ENCODE measurements around the gene BNIP3. TPM values are rescaled to one million over a fixed set of nuclear protein-coding genes. Genes with fewer than 3 reads are reported as not detected.

The BNIP3 gene
- total RNA-seq: 100 to 1,000 TPM in 1 of 6 donors, 10 to 100 TPM in 5; 34.6 to 114 (median 51.9) TPM

GRCh38 chr10:131981429-131982184, at the start of gene BNIP3:
BNIP3 (minus strand) TSS chr10:131981923; CDS start chr10:131981806, 117 bp downstream.
- ATAC-seq (ENCODE audit: low FRiP score in 2 of 2): peak; percentile 92 to 97
- 0 to 1% methylated on average over 12 to 37 of the region's 100 CpGs for WGBS, 2 donors

DNA sequence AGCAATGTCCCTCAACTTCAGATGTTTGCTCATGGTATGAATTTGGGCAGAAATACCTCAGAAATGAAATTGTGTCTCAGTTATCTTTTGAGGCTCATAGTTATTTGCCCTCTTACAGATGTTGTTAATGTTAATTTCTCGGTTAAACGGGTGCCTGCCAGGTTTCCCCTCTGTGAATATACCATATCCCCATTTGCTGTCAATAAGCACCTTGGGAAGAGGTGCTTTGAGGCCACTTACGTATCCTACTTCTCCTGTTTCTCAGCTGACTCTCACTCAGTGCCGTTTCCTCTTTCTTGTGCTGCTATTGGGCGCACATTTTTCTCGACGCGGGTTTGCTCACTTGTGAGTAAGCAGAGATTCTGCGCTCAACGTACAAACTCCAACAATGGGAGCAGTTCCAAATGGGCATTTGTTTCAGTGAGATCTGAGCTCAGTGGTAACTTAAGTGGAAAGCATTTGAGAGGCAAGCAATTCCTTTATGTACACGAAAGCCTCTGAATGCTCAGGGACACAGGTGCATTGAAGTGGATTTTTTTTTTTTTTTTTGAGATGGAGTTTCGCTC, 49.3 kb upstream of the BNIP3 start:
- ATAC-seq (ENCODE audit: low FRiP score in 2 of 2) (no peak), DNase-seq (no peak)
- peaks cover under 1 to 2% (median 1%) of the 10 kb centered on the region in 4 donors for H3K4me1 ChIP-seq
- no peaks in the 10 kb centered on the region for H3K36me3 ChIP-seq
- H3K27me3 ChIP-seq: peaks cover 0 to 7% (median 3%) of the 10 kb centered on the region in 4 donors
- WGBS, 2 donors: 65 to 66% methylated on average over 12 of the region's 12 CpGs
- H3K27ac ChIP-seq: no peak overlapping the region
- TF ChIP-seq POLR2AphosphoS5 (IDR thresholded peaks at IDR 0.05): no peak
- TF ChIP-seq EP300 (IDR thresholded peaks at IDR 0.05): no peak
- TF ChIP-seq POLR2A (IDR thresholded peaks at IDR 0.05): no peak
- TF ChIP-seq, protein P1, sequence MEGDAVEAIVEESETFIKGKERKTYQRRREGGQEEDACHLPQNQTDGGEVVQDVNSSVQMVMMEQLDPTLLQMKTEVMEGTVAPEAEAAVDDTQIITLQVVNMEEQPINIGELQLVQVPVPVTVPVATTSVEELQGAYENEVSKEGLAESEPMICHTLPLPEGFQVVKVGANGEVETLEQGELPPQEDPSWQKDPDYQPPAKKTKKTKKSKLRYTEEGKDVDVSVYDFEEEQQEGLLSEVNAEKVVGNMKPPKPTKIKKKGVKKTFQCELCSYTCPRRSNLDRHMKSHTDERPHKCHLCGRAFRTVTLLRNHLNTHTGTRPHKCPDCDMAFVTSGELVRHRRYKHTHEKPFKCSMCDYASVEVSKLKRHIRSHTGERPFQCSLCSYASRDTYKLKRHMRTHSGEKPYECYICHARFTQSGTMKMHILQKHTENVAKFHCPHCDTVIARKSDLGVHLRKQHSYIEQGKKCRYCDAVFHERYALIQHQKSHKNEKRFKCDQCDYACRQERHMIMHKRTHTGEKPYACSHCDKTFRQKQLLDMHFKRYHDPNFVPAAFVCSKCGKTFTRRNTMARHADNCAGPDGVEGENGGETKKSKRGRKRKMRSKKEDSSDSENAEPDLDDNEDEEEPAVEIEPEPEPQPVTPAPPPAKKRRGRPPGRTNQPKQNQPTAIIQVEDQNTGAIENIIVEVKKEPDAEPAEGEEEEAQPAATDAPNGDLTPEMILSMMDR (IDR thresholded peaks at IDR 0.05): no peak
- no peak overlapping the region for H3K4me3 ChIP-seq
- H3K9me3 ChIP-seq: no peaks in the 10 kb centered on the region

More at GRCh38 chr10:131981429-131982184, at the start of gene BNIP3:
- DNase-seq: peak; percentile 92 to 100
- Histone ChIP-seq H3K36me3 (no peaks in the 10 kb centered on the region), H3K27ac (peak within 1 kb of the TSS; percentile 74 to 92 (median 88)), H3K4me3 (peak within 1 kb of the TSS; percentile 84 to 99 (median 94)), H3K4me1 (peaks cover 9 to 36% (median 25%) of the 10 kb centered on the region in 4 donors), H3K9me3 (no peaks in the 10 kb centered on the region), H3K27me3 (no peaks in the 10 kb centered on the region)
- no peak for TF ChIP-seq EP300 (IDR thresholded peaks at IDR 0.05)
- TF ChIP-seq POLR2AphosphoS5 (IDR thresholded peaks at IDR 0.05): peak; percentile 59 to 92
- peak in 3 of 4 donors; percentile 65 to 97 (median 93) for TF ChIP-seq POLR2A (IDR thresholded peaks at IDR 0.05)
- TF ChIP-seq, protein P1 (IDR thresholded peaks at IDR 0.05): peak in 2 of 6 experiments; percentile 24 to 49

- TF ChIP-seq POLR2A (IDR thresholded peaks at IDR 0.05): no peak
- no peak for TF ChIP-seq EP300 (IDR thresholded peaks at IDR 0.05)
- no peak for TF ChIP-seq POLR2AphosphoS5 (IDR thresholded peaks at IDR 0.05)
- TF ChIP-seq, protein P1 (IDR thresholded peaks at IDR 0.05): no peak
- H3K27me3 ChIP-seq: peaks cover 0 to 4% (median 0%) of the 10 kb centered on the region in 4 donors
- no peak for ATAC-seq (ENCODE audit: low FRiP score in 2 of 2)
- no peak overlapping the region for H3K4me3 ChIP-seq
- H3K27ac ChIP-seq: no peak overlapping the region
- H3K36me3 ChIP-seq: no peaks in the 10 kb centered on the region
- peaks cover 0 to 3% (median 1%) of the 10 kb centered on the region in 4 donors for H3K4me1 ChIP-seq
- H3K9me3 ChIP-seq: no peaks in the 10 kb centered on the region
- DNase-seq: no peak
- 53 to 56% methylated on average over 6 of the region's 6 CpGs for WGBS, 2 donors
Observed at GRCh38 chr10:132028706-132029105, 47.0 kb upstream of the BNIP3 start.

GRCh38 chr10:132027423-132027983, 45.8 kb upstream of the BNIP3 start:
- H3K9me3 ChIP-seq: no peaks in the 10 kb centered on the region
- H3K4me1 ChIP-seq: peaks cover 7 to 14% (median 10%) of the 10 kb centered on the region in 4 donors
- no peaks in the 10 kb centered on the region for H3K36me3 ChIP-seq
- WGBS, 2 donors: 70 to 78% methylated on average over 3 of the region's 3 CpGs
- H3K4me3 ChIP-seq: no peak overlapping the region
- ATAC-seq (ENCODE audit: low FRiP score in 2 of 2) (no peak), DNase-seq (no peak)
- peaks cover 0 to 4% (median 0%) of the 10 kb centered on the region in 4 donors for H3K27me3 ChIP-seq
- H3K27ac ChIP-seq: no peak overlapping the region
- TF ChIP-seq, protein P1 (IDR thresholded peaks at IDR 0.05): no peak
- TF ChIP-seq POLR2AphosphoS5 (IDR thresholded peaks at IDR 0.05): no peak
- TF ChIP-seq EP300 (IDR thresholded peaks at IDR 0.05): no peak
- no peak for TF ChIP-seq POLR2A (IDR thresholded peaks at IDR 0.05)

All from upper lobe of left lung (tissue), 6 donors.